Endothelial cell of umbilical vein (primary cell): ENCODE data around the gene CCNG1. TPM values are rescaled to one million over a fixed set of nuclear protein-coding genes. Genes with fewer than 3 reads are reported as not detected.

ENCODE experiments used
- BruUV-seq: library from RNA; stranded (reverse); fragments of 400-500 nt; replicated peaks from 2 replicates; lab custom pipeline; 2021; lab: Mats Ljungman, UMichigan
- CTCF ChIA-PET: fragments of 300-600, 350-600 bp; sonication (Branson Sonifier 250); formaldehyde crosslinking; loops from one replicate; lab custom pipeline; 2021; ENCODE audit warnings: antibody characterized with exemption, inconsistent platforms; lab: Charles Lee
- POLR2A ChIA-PET: fragments of 300-600, 350-600 bp; sonication (Branson Sonifier 250); formaldehyde crosslinking; loops from one replicate; lab custom pipeline; 2021; ENCODE audit warnings: antibody characterized with exemption, inconsistent platforms; lab: Charles Lee
- DNase-seq: peaks from one replicate; pipeline ENCODE4 v3.0.0-alpha.2; 2011; ENCODE audit warnings: low read depth, low spot score
- FAIRE-seq: peaks from 2 replicates; lab custom pipeline; 2011; peaks lifted over from hg19 to GRCh38; lab: Jason Lieb, UNC
- H2AFZ ChIP-seq: 2 replicates; pipeline ENCODE4 v1.6.0; 2012; ENCODE audit warnings: low read depth, low read length, control low read depth, inconsistent platforms
- H3K27ac ChIP-seq: 2 replicates; pipeline ENCODE4 v1.5.1; 2011; ENCODE audit warnings: low read depth, mild to moderate bottlenecking, control low read depth, low read length, moderate library complexity; ENCODE audit not compliant: insufficient read depth
- H3K27me3 ChIP-seq, 2 experiments: 2 replicates each; pipeline versions ENCODE4 v1.6.0 to v1.6.1; 2011; ENCODE audit warnings: low read length in 2 of 2, mixed read lengths in 1 of 2; ENCODE audit not compliant: control insufficient read depth in 2 of 2, insufficient read depth in 2 of 2
- H3K36me3 ChIP-seq, 2 experiments: 2 replicates in 1 of 2; 3 replicates in 1 of 2; pipeline ENCODE4 v1.5.1; 2011; ENCODE audit warnings: low read length in 2 of 2, mild to moderate bottlenecking in 1 of 2, moderate library complexity in 1 of 2; ENCODE audit not compliant: control insufficient read depth in 2 of 2, insufficient read depth in 2 of 2; ENCODE audit errors: extremely low read depth in 1 of 2
- H3K4me1 ChIP-seq: 3 replicates; pipeline ENCODE4 v1.5.1; 2011; ENCODE audit warnings: mild to moderate bottlenecking, low read length; ENCODE audit not compliant: control insufficient read depth, insufficient read depth; ENCODE audit errors: extremely low read depth
- H3K4me2 ChIP-seq: 2 replicates; pipeline ENCODE4 v1.6.1; 2011; ENCODE audit warnings: low read length, control low read depth, mixed read lengths; ENCODE audit not compliant: insufficient read depth
- H3K4me3 ChIP-seq, 3 experiments: fragments of 200-600 bp in 1 of 3; sonication (generic), shearing (Covaris generic) in 1 of 3; replicated peaks in 1 of 3; 2 replicates each; pipeline ENCODE4 v1.5.1; 2011 to 2016; ENCODE audit warnings: control low read depth in 3 of 3, low read length in 3 of 3, mild to moderate bottlenecking in 2 of 3, inconsistent platforms in 1 of 3, low read depth in 1 of 3, moderate library complexity in 1 of 3; ENCODE audit not compliant: insufficient read depth in 1 of 3
- H3K79me2 ChIP-seq: 2 replicates; pipeline ENCODE4 v1.6.0; 2012; ENCODE audit warnings: low read length, inconsistent platforms; ENCODE audit not compliant: control insufficient read depth, insufficient read depth
- H3K9ac ChIP-seq: replicated peaks from 2 replicates; pipeline ENCODE3; 2011; ENCODE audit warnings: low read length, control low read depth; ENCODE audit not compliant: insufficient read depth; ENCODE audit errors: extremely low read depth
- H3K9me1 ChIP-seq: replicated peaks from 3 replicates; pipeline ENCODE4 v1.6.0; 2011; ENCODE audit warnings: mild to moderate bottlenecking, low read length; ENCODE audit not compliant: control insufficient read depth, insufficient read depth; ENCODE audit errors: extremely low read depth
- H3K9me3 ChIP-seq: replicated peaks from 2 replicates; pipeline ENCODE4 v1.5.1; 2012; ENCODE audit warnings: low read length, inconsistent platforms; ENCODE audit not compliant: control insufficient read depth, insufficient read depth
- H4K20me1 ChIP-seq: replicated peaks from 2 replicates; pipeline ENCODE3; 2011; ENCODE audit warnings: mild to moderate bottlenecking, low read length; ENCODE audit not compliant: control insufficient read depth, insufficient read depth; ENCODE audit errors: extremely low read depth
- CTCF ChIP-seq, 2 donors: IDR thresholded peaks; 1 replicate in 1 of 2; 2 replicates in 1 of 2; pipeline ENCODE4 v1.5.1; 2011; ENCODE audit warnings: low read length in 2 of 2, mild to moderate bottlenecking in 2 of 2, moderate library complexity in 2 of 2, control low read depth in 1 of 2, inconsistent platforms in 1 of 2, low read depth in 1 of 2; ENCODE audit not compliant: insufficient read depth in 1 of 2; ENCODE audit errors: extremely low read depth in 1 of 2
- EZH2 ChIP-seq: IDR thresholded peaks from 2 replicates; pipeline ENCODE4 v1.6.1; 2012; ENCODE audit warnings: borderline replicate concordance, low read depth, mild to moderate bottlenecking, moderate library complexity, low read length, inconsistent platforms; ENCODE audit not compliant: severe bottlenecking
- FOS ChIP-seq: IDR thresholded peaks from 2 replicates; pipeline ENCODE4 v1.6.1; 2011; ENCODE audit warnings: mild to moderate bottlenecking, low read length, moderate library complexity, borderline replicate concordance; ENCODE audit not compliant: insufficient read depth
- GATA2 ChIP-seq: IDR thresholded peaks from 2 replicates; pipeline ENCODE4 v1.7.0; 2011; ENCODE audit warnings: low read depth, mild to moderate bottlenecking, moderate library complexity, mixed read lengths, low read length; ENCODE audit not compliant: insufficient read length, insufficient read depth
- JUN ChIP-seq: IDR thresholded peaks from 2 replicates; pipeline ENCODE4 v1.6.1; 2011; ENCODE audit warnings: borderline replicate concordance, low read depth; ENCODE audit not compliant: insufficient read length, insufficient read depth
- MAX ChIP-seq: IDR thresholded peaks from 2 replicates; pipeline ENCODE4 v1.6.1; 2011; ENCODE audit not compliant: insufficient read depth, insufficient read length
- MYC ChIP-seq: IDR thresholded peaks from one replicate; pipeline ENCODE4 v1.6.1; 2011; ENCODE audit warnings: mild to moderate bottlenecking, low read depth, low read length
- POLR2A ChIP-seq: IDR thresholded peaks from 2 replicates; pipeline ENCODE4 v1.6.1; 2012; ENCODE audit warnings: low read depth, mild to moderate bottlenecking, control low read depth, low read length
- POLR2AphosphoS5 ChIP-seq: IDR thresholded peaks from 2 replicates; pipeline ENCODE4 v1.6.1; 2012; ENCODE audit warnings: low read depth, mild to moderate bottlenecking, control low read depth, low read length, moderate library complexity; ENCODE audit not compliant: insufficient read depth
- dilution Hi-C: fragments of 300-500 bp; cut with MboI; formaldehyde crosslinking; loops from one replicate; pipeline ENCODE4 v1.15.0; 2019; ENCODE audit warnings: low sequenced_read_pairs; ENCODE audit not compliant: extremely low pct_ligation_motif_present
- intact Hi-C: fragments of 100-400 bp; cut with micrococcal nuclease; formaldehyde crosslinking; loops from one replicate; pipeline ENCODE4 v1.10.0; 2022
- polyA plus RNA-seq, 4 experiments: library from polyadenylated mRNA; depleted of rRNA in 3 of 4; stranded (reverse) in 3 of 4; unstranded in 1 of 4; fragments of >200 nt; gene quantifications; 2 replicates each; pipeline versions ENCODE4 v1.2.1 to v1.2.3, GENCODE V29; 2011 to 2012; ENCODE audit warnings: missing spikeins in 1 of 4
- total RNA-seq: library from RNA; stranded (reverse); gene quantifications from 2 replicates; pipeline ENCODE4 v1.2.3, GENCODE V29; 2021

CCNG1 gene
- total and polyA plus RNA-seq, 2 donors (not counting 3 experiments of a cell fraction or from before 2014, with no cell fraction given) = 47.2 to 186 TPM

GRCh38 chr5:163451489-163451888 lies 14.1 kb downstream of the CCNG1 start:
- Histone ChIP-seq H3K9ac (no peak overlapping the region), H3K9me3 (no peaks in the 10 kb centered on the region), H3K4me3 (no peak overlapping the region), H3K4me2 (no peak overlapping the region), H3K27ac (no peak overlapping the region), H3K4me1 (peaks cover 8% of the 10 kb centered on the region), H3K9me1 (no peaks in the 10 kb centered on the region), H3K27me3 (no peaks in the 10 kb centered on the region), H3K36me3 (peaks cover 6 to 15% of the 10 kb centered on the region in 2 experiments), H4K20me1 (no peaks in the 10 kb centered on the region), H3K79me2 (peaks cover 2% of the 10 kb centered on the region), H2AFZ (no peak overlapping the region)
- no peak for TF ChIP-seq POLR2A
- no peak for TF ChIP-seq MYC
- TF ChIP-seq CTCF (IDR thresholded peaks at IDR 0.05; ENCODE audit: extremely low read depth in 1 of 2, insufficient read depth in 1 of 2, low read depth in 1 of 2, low read length in 2 of 2) = no peak
- no peak for TF ChIP-seq POLR2AphosphoS5
- no peak for DNase-seq
- intact Hi-C loops (no loop called here), dilution Hi-C loops (no loop called here)
- ChIA-PET CTCF (no interaction called here), POLR2A (no interaction called here)
- FAIRE-seq = no peak
- no TSS peak for BruUV-seq

- Histone ChIP-seq H3K27ac (no peak overlapping the region), H3K79me2 (peaks cover 13% of the 10 kb centered on the region), H3K9me3 (no peaks in the 10 kb centered on the region), H3K27me3 (no peaks in the 10 kb centered on the region), H3K4me2 (no peak overlapping the region), H3K9ac (no peak overlapping the region), H4K20me1 (no peaks in the 10 kb centered on the region), H3K9me1 (no peaks in the 10 kb centered on the region), H3K4me1 (peaks cover 12% of the 10 kb centered on the region), H3K4me3 (no peak overlapping the region), H2AFZ (no peak overlapping the region), H3K36me3 (peaks cover 0 to 4% of the 10 kb centered on the region in 2 experiments)
- dilution Hi-C loops = no loop called here
- DNase-seq (no peak), FAIRE-seq (no peak)
- BruUV-seq = no TSS peak
- ChIA-PET POLR2A (no interaction called here), CTCF (interaction anchor here (1.1 kb wide), 1 partner anchor 13 kb away, joined by 4 read pairs; no protein-coding TSS in a partner anchor)
- TF ChIP-seq CTCF (IDR thresholded peaks at IDR 0.05; ENCODE audit: extremely low read depth in 1 of 2, insufficient read depth in 1 of 2, low read depth in 1 of 2, low read length in 2 of 2) = no peak
- TF ChIP-seq POLR2A = no peak
- no peak for TF ChIP-seq MAX
- TF ChIP-seq MYC = no peak
- TF ChIP-seq GATA2 = no peak
- no peak for TF ChIP-seq FOS
- TF ChIP-seq JUN = no peak
- no peak for TF ChIP-seq POLR2AphosphoS5
- no peak for TF ChIP-seq EZH2
- intact Hi-C loops = no loop called here
These were observed 16.3 kb downstream of the CCNG1 start for GRCh38 chr5:163453705-163454104.
